Stimulated activated CD4-positive, alpha-beta T cell treated with anti-CD3 and anti-CD28 coated beads, Interleukin-2, amount 100 ng/mL, for 24 hours (primary cell): ENCODE measurements around the gene HIC1.

ENCODE experiments used
- DNase-seq, 2 donors: peaks; one replicate each; pipeline ENCODE4 v3.0.0-alpha.2; 2020

The HIC1 gene

DNA sequence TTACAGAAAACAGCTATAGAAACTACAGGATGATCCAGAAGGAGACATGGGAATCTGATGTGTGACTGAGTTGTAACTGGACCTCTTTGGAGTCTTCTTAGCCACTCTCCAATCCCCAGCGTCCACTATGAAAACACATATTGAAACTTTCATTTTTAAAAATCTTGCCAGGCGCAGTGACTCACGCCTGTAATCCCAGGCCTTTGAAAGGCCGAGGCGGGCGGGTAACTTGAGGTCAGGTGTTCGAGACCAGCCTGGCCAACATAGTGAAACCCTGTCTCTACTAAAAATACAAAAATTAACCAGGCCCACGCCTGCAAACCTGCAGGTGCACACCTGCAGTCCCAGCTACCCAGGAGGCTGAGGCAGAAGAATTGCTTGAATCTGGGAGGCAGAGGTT is 53.3 kb downstream of the HIC1 start:
- no peak for DNase-seq

DNA sequence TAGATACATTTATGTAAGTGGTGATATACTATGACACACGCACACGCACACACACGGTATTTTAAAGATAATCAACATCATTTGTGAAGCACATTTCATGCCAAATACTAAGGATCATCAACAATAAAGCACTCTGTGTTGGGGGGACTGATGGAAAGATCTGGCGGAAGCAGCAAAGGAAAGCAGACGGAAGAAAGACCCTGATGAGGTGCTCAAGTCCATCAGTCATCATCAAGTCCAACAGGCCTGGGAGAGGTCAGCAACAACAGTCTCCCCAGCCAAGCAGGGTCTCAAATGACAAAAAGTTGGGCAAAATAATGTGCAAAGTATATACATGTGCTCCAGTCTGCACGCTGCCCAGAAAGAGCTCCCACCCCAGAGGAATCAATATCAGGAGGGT is 55.5 kb downstream of the HIC1 start:
- no peak for DNase-seq

GRCh38 chr17:2111691-2112090 is 56.8 kb downstream of the HIC1 start:
- DNase-seq, result no peak
